T-cell (primary cell): ENCODE results near the gene COMMD4. TPM values are rescaled to one million over a fixed set of nuclear protein-coding genes. Genes with fewer than 3 reads are reported as not detected.
"Not testable (repeated sequence)": the region's sequence is repeated elsewhere in the genome, so short reads cannot be mapped to it uniquely, and the experiment has no call there.

Source experiments
- ATAC-seq, 4 experiments: fragments of 200-7000 bp in 3 of 4; fragments of 150-1000 bp in 1 of 4; cut with Tn5 transposase; replicated peaks in 1 of 4; 1 replicate in 3 of 4; 2 replicates in 1 of 4; pipeline ENCODE4 v1.10.0; 2021; ENCODE audit warnings: moderate library complexity in 3 of 4, mild to moderate bottlenecking in 2 of 4, moderate number of reproducible peaks in 1 of 4
- CTCF ChIA-PET, 2 donors: fragments of 300-600 bp; sonication (Branson Sonifier 250); formaldehyde crosslinking; loops; one replicate each; lab custom pipeline; 2022; ENCODE audit warnings: antibody characterized with exemption in 2 of 2; lab: Charles Lee
- POLR2A ChIA-PET, 2 donors: fragments of 300-600 bp; sonication (Branson Sonifier 250); formaldehyde crosslinking; loops; one replicate each; lab custom pipeline; 2022; ENCODE audit warnings: antibody characterized with exemption in 2 of 2; lab: Charles Lee
- DNase-seq, 35 experiments: peaks; one replicate each; pipeline versions ENCODE4 v3.0.0 to v3.0.0-alpha.2; 2013 to 2023
- H3K27ac ChIP-seq: one replicate; pipeline ENCODE4 v1.5.1; 2013; ENCODE audit warnings: low read length
- H3K27me3 ChIP-seq, 2 experiments: replicated peaks in 1 of 2; 1 replicate in 1 of 2; 2 replicates in 1 of 2; pipeline versions ENCODE4 v1.6.1 to v1.7.0; 2013; ENCODE audit warnings: low read length in 1 of 2, mixed read lengths in 1 of 2; ENCODE audit not compliant: control insufficient read depth in 2 of 2, insufficient read depth in 2 of 2; ENCODE audit errors: extremely low read depth in 1 of 2
- H3K36me3 ChIP-seq, 2 donors: 1 replicate in 1 of 2; 2 replicates in 1 of 2; pipeline versions ENCODE4 v1.6.1 to v1.7.0; 2013; ENCODE audit warnings: low read length in 1 of 2; ENCODE audit not compliant: control insufficient read depth in 2 of 2, insufficient read depth in 1 of 2; ENCODE audit errors: extremely low read depth in 1 of 2
- H3K4me1 ChIP-seq, 2 experiments: 1 replicate in 1 of 2; 2 replicates in 1 of 2; pipeline versions ENCODE4 v1.6.1 to v1.7.0; 2013; ENCODE audit warnings: low read length in 2 of 2, mixed read lengths in 1 of 2; ENCODE audit not compliant: insufficient read depth in 2 of 2, control insufficient read depth in 1 of 2; ENCODE audit errors: extremely low read depth in 1 of 2
- H3K4me3 ChIP-seq, 2 donors: 1 replicate in 1 of 2; 2 replicates in 1 of 2; pipeline versions ENCODE4 v1.5.1 to v1.7.0; 2013; ENCODE audit warnings: mild to moderate bottlenecking in 2 of 2, low read length in 1 of 2, moderate library complexity in 1 of 2; ENCODE audit not compliant: control insufficient read depth in 1 of 2; ENCODE audit errors: extremely low read depth in 1 of 2
- H3K9me3 ChIP-seq: 2 replicates; pipeline ENCODE4 v1.7.0; 2013
- H3K27ac Mint-ChIP-seq, 2 donors: one replicate each; pipeline ENCODE4 v1.8.0; 2020 to 2021; ENCODE audit warnings: mild to moderate bottlenecking in 2 of 2, mixed read lengths in 2 of 2
- H3K27me3 Mint-ChIP-seq, 2 donors: one replicate each; pipeline ENCODE4 v1.8.0; 2021 to 2022; ENCODE audit warnings: mixed read lengths in 2 of 2
- H3K36me3 Mint-ChIP-seq: one replicate; pipeline ENCODE4 v1.8.0; 2021; ENCODE audit warnings: mixed read lengths
- H3K4me1 Mint-ChIP-seq, 3 donors: one replicate each; pipeline ENCODE4 v1.8.0; 2020 to 2022; ENCODE audit warnings: mixed read lengths in 3 of 3, mild to moderate bottlenecking in 1 of 3
- H3K4me3 Mint-ChIP-seq, 3 donors: one replicate each; pipeline ENCODE4 v1.8.0; 2020 to 2022; ENCODE audit warnings: mild to moderate bottlenecking in 3 of 3, mixed read lengths in 3 of 3, moderate library complexity in 3 of 3
- H3K9me3 Mint-ChIP-seq, 3 donors: one replicate each; pipeline ENCODE4 v1.8.0; 2020 to 2022; ENCODE audit warnings: mixed read lengths in 3 of 3
- WGBS: methylation state at CpG from one replicate; pipeline ENCODE4 v1.1.5; 2013; ENCODE audit warnings: missing lambda C conversion rate; ENCODE audit not compliant: insufficient coverage; 5-methylcytosine and 5-hydroxymethylcytosine counted together
- total RNA-seq, 35 experiments: library from RNA in 6 of 35; stranded (reverse) in 6 of 35; fragments of 120-200 nt in 1 of 35; gene quantifications; one replicate each; pipeline versions ENCODE4 v1.2.1 to v1.2.4 and lab custom pipeline; 2013 to 2026

Gene COMMD4
- total RNA-seq, 5 donors from 2014 or later (not counting 1 experiment from before 2014, with no cell fraction given) = 25.0 to 38.7 (median 34.2) TPM

DNA sequence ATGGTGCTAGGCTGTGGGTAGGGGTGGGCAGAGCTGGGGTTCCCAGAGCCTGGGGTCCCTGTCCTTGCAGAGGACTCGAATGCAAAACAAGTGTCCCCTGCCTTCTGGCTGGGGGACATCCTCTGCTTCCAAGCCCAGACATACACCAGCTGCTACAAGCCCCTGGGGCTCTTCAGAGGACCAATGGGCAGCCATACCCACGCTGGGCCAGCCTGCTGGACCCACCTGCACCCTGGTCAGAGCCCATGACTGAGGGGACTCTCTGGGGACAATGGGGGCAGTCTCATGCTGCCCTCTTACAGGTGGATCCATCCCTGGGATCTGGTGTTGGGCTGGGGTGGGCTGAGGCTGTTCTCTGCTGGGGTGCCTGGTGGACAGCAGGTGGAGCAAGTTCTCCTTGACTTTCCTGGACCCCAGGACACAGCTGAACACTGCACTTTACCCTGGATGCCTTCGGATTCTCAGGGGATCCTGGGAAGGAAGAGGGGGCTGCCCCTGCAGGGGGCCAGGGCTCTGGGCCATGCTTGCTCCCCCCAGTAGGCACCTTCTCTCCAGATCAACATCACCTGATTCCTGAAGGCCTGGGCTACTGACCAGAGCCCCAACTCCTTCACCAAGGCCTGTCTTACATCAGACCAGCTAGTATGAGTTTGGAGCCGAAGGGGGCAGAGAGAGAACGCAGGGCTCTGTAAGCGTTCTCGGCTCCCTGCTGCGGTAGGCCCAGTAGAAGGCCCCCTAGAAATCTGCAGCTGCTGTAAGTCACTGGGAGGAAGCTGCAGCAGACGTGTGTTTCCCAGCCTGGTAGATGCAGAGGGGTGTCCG, 7.2 kb upstream of the COMMD4 start:
- ChIA-PET CTCF (no interaction called here), POLR2A (interaction anchor here in 1 of 2 donors (0.6 kb wide), 1 partner anchor 272 kb away, joined by 4 read pairs; no protein-coding TSS in a partner anchor)
- no peaks in the 10 kb centered on the region for H3K36me3 ChIP-seq
- Mint-ChIP-seq H3K9me3 (no peaks in the 10 kb centered on the region), H3K36me3 (no peaks in the 10 kb centered on the region), H3K4me1 (no peaks in the 10 kb centered on the region), H3K27ac (no peak overlapping the region), H3K27me3 (peaks cover 5 to 9% of the 10 kb centered on the region in 2 donors), H3K4me3 (no peak overlapping the region)
- H3K4me3 ChIP-seq = no peak overlapping the region
- H3K4me1 ChIP-seq = no peaks in the 10 kb centered on the region
- WGBS = 68% methylated on average over 7 of the region's 10 CpGs
- DNase-seq (no peak), ATAC-seq (no peak)
- no peaks in the 10 kb centered on the region for H3K9me3 ChIP-seq
- H3K27ac ChIP-seq = no peak overlapping the region
- peaks cover 0 to 4% of the 10 kb centered on the region in 2 experiments for H3K27me3 ChIP-seq

DNA sequence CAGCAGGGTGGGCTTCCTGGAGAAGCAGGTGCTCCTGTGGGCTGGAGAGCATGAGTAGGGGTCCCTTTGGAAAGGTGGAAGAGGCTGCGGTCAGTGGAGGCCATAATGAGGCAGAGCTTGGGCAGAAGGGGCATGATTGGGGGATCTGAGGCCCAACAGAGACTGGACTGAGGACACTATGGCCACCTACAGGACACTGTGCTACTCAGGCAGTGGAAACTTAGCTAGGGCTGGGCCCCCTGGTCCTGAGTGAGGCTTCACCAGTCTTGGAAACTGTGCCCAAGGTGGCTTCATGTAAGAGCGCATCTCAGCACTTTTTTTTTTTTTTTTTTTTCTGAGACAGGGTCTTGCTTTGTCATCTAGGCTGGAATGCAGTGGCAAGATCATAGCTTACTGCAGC, 6.3 kb upstream of the COMMD4 start:
- Mint-ChIP-seq H3K27me3 (peaks cover 5% of the 10 kb centered on the region in 2 donors), H3K27ac (no peak overlapping the region), H3K9me3 (no peaks in the 10 kb centered on the region), H3K36me3 (no peaks in the 10 kb centered on the region), H3K4me1 (no peaks in the 10 kb centered on the region), H3K4me3 (no peak overlapping the region)
- H3K9me3 ChIP-seq = no peaks in the 10 kb centered on the region
- no peak overlapping the region for H3K27ac ChIP-seq
- POLR2A ChIA-PET = no interaction called here
- no peaks in the 10 kb centered on the region for H3K4me1 ChIP-seq
- CTCF ChIA-PET = interaction anchor here in 1 of 2 donors (0.6 kb wide), 1 partner anchor 474 kb away, joined by 6 read pairs; no protein-coding TSS in a partner anchor
- 100% methylated on average over 2 of the region's 2 CpGs for WGBS
- H3K36me3 ChIP-seq = no peaks in the 10 kb centered on the region
- DNase-seq (no peak), ATAC-seq (no peak)
- no peak overlapping the region for H3K4me3 ChIP-seq
- peaks cover 0 to 4% of the 10 kb centered on the region in 2 experiments for H3K27me3 ChIP-seq

DNA sequence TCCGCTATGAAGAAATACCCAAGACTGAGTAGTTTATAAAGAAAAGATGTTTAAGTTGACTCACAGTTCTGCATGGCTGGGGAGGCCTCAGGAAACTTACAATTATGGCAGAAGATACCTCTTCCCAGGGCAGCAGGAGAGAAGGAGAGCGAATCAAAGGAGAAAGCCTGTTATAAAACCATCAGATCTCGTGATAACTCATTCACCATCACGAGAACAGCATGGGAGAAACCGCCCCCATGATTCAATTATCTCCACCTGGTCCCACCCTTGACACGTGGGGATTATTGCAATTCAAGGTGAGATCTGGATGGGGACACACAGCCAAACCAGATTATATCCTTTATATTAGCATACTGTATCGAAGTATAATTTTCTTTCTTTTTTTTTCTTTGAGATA, 3.8 kb upstream of the COMMD4 start:
- H3K27ac Mint-ChIP-seq, DNase-seq, H3K27ac ChIP-seq, H3K27me3 Mint-ChIP-seq, H3K36me3 ChIP-seq, CTCF ChIA-PET, ATAC-seq, POLR2A ChIA-PET, H3K4me3 ChIP-seq, H3K27me3 ChIP-seq, H3K36me3 Mint-ChIP-seq, H3K9me3 Mint-ChIP-seq, H3K9me3 ChIP-seq, H3K4me3 Mint-ChIP-seq: not testable (repeated sequence)
- H3K4me1 Mint-ChIP-seq = peaks cover 18 to 20% (median 19%) of the 10 kb centered on the region in 3 donors
- WGBS = 93% methylated on average over 2 of the region's 7 CpGs
- peaks cover 2 to 11% of the 10 kb centered on the region in 2 experiments for H3K4me1 ChIP-seq

DNA sequence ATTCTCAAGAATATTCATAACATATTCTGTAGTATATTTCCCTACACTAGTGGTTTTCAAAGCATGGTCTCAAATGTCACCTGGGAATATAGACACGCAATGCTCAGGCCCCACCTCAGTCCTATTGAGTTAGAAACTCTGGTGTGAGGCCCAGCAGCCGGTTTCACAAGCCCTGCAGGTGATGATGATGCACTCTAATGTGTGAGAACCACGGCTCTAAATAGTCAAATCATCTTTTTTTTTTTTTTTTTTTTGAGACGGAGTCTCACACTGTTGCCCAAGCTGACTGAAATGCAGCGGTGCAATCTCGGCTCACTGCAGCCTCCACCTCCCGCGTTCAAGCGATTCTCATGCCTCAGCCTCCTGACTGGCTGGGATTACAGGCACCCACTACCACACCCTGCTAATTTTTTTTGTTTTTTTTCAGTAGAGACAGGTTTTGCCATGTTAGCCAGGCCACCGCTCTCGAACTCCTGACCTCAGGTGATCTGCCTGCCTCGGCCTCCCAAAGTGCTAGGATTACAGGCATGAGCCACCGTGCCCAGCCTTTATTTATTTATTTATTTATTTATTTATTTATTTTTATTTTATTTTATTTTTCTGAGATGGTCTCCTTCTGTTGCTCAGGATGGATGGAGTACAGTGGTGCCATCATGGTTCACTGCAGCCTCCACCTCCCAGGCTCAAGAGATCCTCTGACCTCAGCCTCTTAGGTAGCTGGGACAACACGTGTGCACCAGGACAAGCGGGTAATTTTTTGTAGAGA, 2.0 kb upstream of the COMMD4 start:
- peak in 3 of 35 experiments; percentile 19 to 32 (median 29) for DNase-seq
- not testable (repeated sequence) for H3K4me3 ChIP-seq, H3K9me3 Mint-ChIP-seq, ATAC-seq, H3K27ac ChIP-seq, H3K27me3 Mint-ChIP-seq, H3K27me3 ChIP-seq, H3K9me3 ChIP-seq, H3K36me3 Mint-ChIP-seq, H3K27ac Mint-ChIP-seq, H3K36me3 ChIP-seq
- POLR2A ChIA-PET = interaction anchor here in 1 of 2 donors (0.6 to 0.8 kb wide), 2 partner anchors 63 to 462 kb away, joined by 3 to 5 read pairs; no protein-coding TSS in a partner anchor
- Mint-ChIP-seq H3K4me3 (peak overlapping the region in 1 of 3 donors; percentile 90), H3K4me1 (peaks cover 19 to 25% (median 21%) of the 10 kb centered on the region in 3 donors)
- H3K4me1 ChIP-seq = peaks cover 2 to 12% of the 10 kb centered on the region in 2 experiments
- CTCF ChIA-PET = interaction anchor here in 1 of 2 donors (0.7 kb wide), 2 partner anchors 26 to 339 kb away, joined by 3 read pairs; no protein-coding TSS in a partner anchor
- 79% methylated on average over 8 of the region's 15 CpGs for WGBS

DNA sequence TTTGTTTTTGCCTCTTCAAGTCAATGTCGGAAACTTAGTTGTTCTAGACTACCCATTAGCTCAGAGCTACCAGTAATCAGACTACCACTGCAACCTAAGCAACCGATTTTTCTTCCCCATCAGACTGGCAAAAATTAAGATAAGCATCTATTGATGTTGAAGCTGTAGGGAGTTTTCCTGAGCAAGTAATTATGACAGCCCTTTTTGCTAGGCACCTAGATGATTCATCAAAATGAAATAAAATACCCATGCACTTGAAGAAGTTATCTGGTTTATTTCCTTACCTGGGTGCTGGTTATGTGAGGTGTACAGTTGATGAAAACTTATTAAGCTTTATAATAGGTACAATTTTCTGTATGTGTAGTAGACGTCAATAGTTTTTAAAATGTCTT, 554 bp upstream of the COMMD4 start:
- peak overlapping the region; percentile 90 to 92 (median 91) for H3K4me3 Mint-ChIP-seq
- H3K9me3 Mint-ChIP-seq = no peaks in the 10 kb centered on the region
- peaks cover 4% of the 10 kb centered on the region for H3K36me3 Mint-ChIP-seq
- Histone ChIP-seq H3K4me3 (peak overlapping the region; percentile 72), H3K27ac (peak overlapping the region; percentile 37), H3K36me3 (peaks cover 2 to 3% of the 10 kb centered on the region in 2 donors), H3K4me1 (peaks cover 2 to 12% of the 10 kb centered on the region in 2 experiments), H3K9me3 (no peaks in the 10 kb centered on the region), H3K27me3 (no peaks in the 10 kb centered on the region)
- DNase-seq (no peak), ATAC-seq (no peak)
- H3K4me1 Mint-ChIP-seq = peaks cover 19 to 25% (median 21%) of the 10 kb centered on the region in 3 donors
- WGBS = no CpG with 5 or more reads among the region's 3 CpGs
- ChIA-PET POLR2A (interaction anchor here in 1 of 2 donors (0.6 to 0.7 kb wide), 2 partner anchors 40 to 441 kb away, joined by 3 to 4 read pairs; no protein-coding TSS in a partner anchor), CTCF (interaction anchor here in 1 of 2 donors (1.1 kb wide), 1 partner anchor 33 kb away, joined by 3 read pairs; no protein-coding TSS in a partner anchor)
- H3K27ac Mint-ChIP-seq = peak overlapping the region; percentile 85 to 90
- H3K27me3 Mint-ChIP-seq = peaks cover 0 to 2% of the 10 kb centered on the region in 2 donors

DNA sequence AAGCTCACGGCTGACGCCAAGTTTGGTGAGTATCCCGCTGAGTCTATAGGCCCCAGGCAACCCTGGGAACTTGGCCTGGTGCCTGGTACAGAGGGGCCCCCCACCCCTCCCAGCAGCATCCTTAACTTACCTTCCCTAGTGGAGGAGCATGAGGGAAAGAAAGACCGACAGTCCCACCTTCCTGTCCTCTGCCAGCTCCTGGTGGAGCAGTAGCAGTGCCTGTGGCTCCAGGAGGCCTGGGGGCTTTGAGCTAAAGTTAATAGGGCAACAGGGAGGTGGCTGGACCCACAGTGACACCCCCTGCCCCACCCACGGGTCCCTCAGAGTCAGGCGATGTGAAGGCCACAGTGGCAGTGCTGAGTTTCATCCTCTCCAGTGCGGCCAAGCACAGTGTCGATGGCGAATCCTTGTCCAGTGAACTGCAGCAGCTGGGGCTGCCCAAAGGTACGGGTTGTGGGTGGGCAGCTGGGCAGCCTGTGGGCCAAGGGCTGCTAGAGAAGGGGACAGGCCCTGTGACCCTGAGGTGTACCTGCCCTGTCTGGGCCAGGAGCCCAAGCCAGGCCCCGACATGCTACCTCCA, 2.9 kb downstream of the COMMD4 start:
- Histone ChIP-seq H3K27me3 (no peaks in the 10 kb centered on the region), H3K9me3 (no peaks in the 10 kb centered on the region), H3K36me3 (peaks cover 3 to 5% of the 10 kb centered on the region in 2 donors), H3K4me1 (peaks cover 2 to 12% of the 10 kb centered on the region in 2 experiments), H3K27ac (no peak overlapping the region), H3K4me3 (no peak overlapping the region)
- POLR2A ChIA-PET = no interaction called here
- WGBS = 96% methylated on average over 8 of the region's 11 CpGs
- CTCF ChIA-PET = no interaction called here
- Mint-ChIP-seq H3K36me3 (peaks cover 8% of the 10 kb centered on the region), H3K27ac (no peak overlapping the region), H3K4me3 (no peak overlapping the region), H3K9me3 (no peaks in the 10 kb centered on the region), H3K27me3 (no peaks in the 10 kb centered on the region), H3K4me1 (peaks cover 19 to 25% (median 21%) of the 10 kb centered on the region in 3 donors)
- ATAC-seq (no peak), DNase-seq (no peak)
